SK-N-SH treated with all-trans-retinoic acid at 6 μM for 48 hours (cell line): ENCODE measurements around the gene CDYL.

Experiments
- ATAC-seq: fragments of 200-7000 bp; cut with Tn5 transposase; 3 replicates; pipeline ENCODE4 v1.9.1; 2020; ENCODE audit warnings: mild to moderate bottlenecking, moderate library complexity
- CSDC2 ChIP-seq: fragments of 250-450 bp; sonication (Bioruptor Pico); IDR thresholded peaks from 2 replicates; pipeline ENCODE4 v1.5.0; 2020; ENCODE audit warnings: mild to moderate bottlenecking, moderate library complexity
- ESRRG ChIP-seq: fragments of 250-450 bp; sonication (Bioruptor Pico); IDR thresholded peaks from 2 replicates; pipeline ENCODE4 v1.6.1; 2021; ENCODE audit warnings: mild to moderate bottlenecking
- ISL1 ChIP-seq: fragments of 250-450 bp; sonication (Bioruptor Pico); IDR thresholded peaks from 2 replicates; pipeline ENCODE4 v2.1.2; 2022; ENCODE audit warnings: mild to moderate bottlenecking, moderate library complexity
- OSR1 ChIP-seq: fragments of 250-450 bp; sonication (Bioruptor Pico); IDR thresholded peaks from 2 replicates; pipeline ENCODE4 v1.8.0; 2022; ENCODE audit warnings: moderate library complexity, mild to moderate bottlenecking, inconsistent platforms
- PPARA ChIP-seq: fragments of 250-450 bp; sonication (Bioruptor Pico); IDR thresholded peaks from 2 replicates; pipeline ENCODE4 v1.5.0; 2020; ENCODE audit warnings: mild to moderate bottlenecking, borderline replicate concordance
- RARB ChIP-seq: fragments of 250-450 bp; sonication (Bioruptor Pico); IDR thresholded peaks from 2 replicates; pipeline ENCODE4 v1.8.0; 2021; ENCODE audit warnings: mild to moderate bottlenecking, moderate library complexity
- SNAI2 ChIP-seq: fragments of 250-450 bp; sonication (Bioruptor Pico); IDR thresholded peaks from 2 replicates; pipeline ENCODE4 v1.5.0; 2020; ENCODE audit warnings: mild to moderate bottlenecking, moderate library complexity
- TOX ChIP-seq: fragments of 250-450 bp; sonication (Bioruptor Pico); IDR thresholded peaks from 2 replicates; pipeline ENCODE4 v1.8.0; 2021; ENCODE audit warnings: mild to moderate bottlenecking, moderate library complexity, borderline replicate concordance
- ZC3H10 ChIP-seq: fragments of 250-450 bp; sonication (Bioruptor Pico); IDR thresholded peaks from 2 replicates; pipeline ENCODE4 v1.5.1; 2021; ENCODE audit warnings: mild to moderate bottlenecking, moderate library complexity
- ZFP3 ChIP-seq: fragments of 250-450 bp; sonication (Bioruptor Pico); IDR thresholded peaks from 2 replicates; pipeline ENCODE4 v1.5.0; 2020; ENCODE audit warnings: mild to moderate bottlenecking, moderate library complexity
- ZNF565 ChIP-seq: fragments of 450-650 bp; formaldehyde crosslinking; conservative IDR thresholded peaks from 2 replicates; pipeline ENCODE4 v1.5.0; 2020; ENCODE audit warnings: low read depth, mild to moderate bottlenecking, moderate library complexity
- ZNF70 ChIP-seq: fragments of 450-650 bp; formaldehyde crosslinking; IDR thresholded peaks from 2 replicates; pipeline ENCODE4 v1.5.0; 2020; ENCODE audit warnings: mild to moderate bottlenecking, moderate library complexity
- ZNF8 ChIP-seq: fragments of 450-650 bp; formaldehyde crosslinking; IDR thresholded peaks from 2 replicates; pipeline ENCODE4 v1.5.0; 2020; ENCODE audit warnings: mild to moderate bottlenecking, moderate library complexity
- TF ChIP-seq, protein P1 (sequence below): fragments of 250-450 bp; sonication (Bioruptor Pico); IDR thresholded peaks from 2 replicates; pipeline ENCODE4 v1.8.0; 2021; ENCODE audit warnings: low read depth, mild to moderate bottlenecking, moderate library complexity, borderline replicate concordance
- TF ChIP-seq, protein P2 (sequence below): fragments of 250-450 bp; sonication (Bioruptor Pico); IDR thresholded peaks from 2 replicates; pipeline ENCODE4 v1.5.1; 2020; ENCODE audit warnings: low read depth, mild to moderate bottlenecking, moderate library complexity
- TF ChIP-seq, protein P3 (sequence below): fragments of 250-450 bp; sonication (Bioruptor Pico); IDR thresholded peaks from 2 replicates; pipeline ENCODE4 v1.8.0; 2020; ENCODE audit warnings: mild to moderate bottlenecking, moderate library complexity, borderline replicate concordance
- TF ChIP-seq, protein P4 (sequence below): fragments of 250-450 bp; sonication (Bioruptor Pico); IDR thresholded peaks from 2 replicates; pipeline ENCODE4 v1.5.1; 2021; ENCODE audit warnings: mild to moderate bottlenecking, moderate library complexity

The CDYL gene

DNA sequence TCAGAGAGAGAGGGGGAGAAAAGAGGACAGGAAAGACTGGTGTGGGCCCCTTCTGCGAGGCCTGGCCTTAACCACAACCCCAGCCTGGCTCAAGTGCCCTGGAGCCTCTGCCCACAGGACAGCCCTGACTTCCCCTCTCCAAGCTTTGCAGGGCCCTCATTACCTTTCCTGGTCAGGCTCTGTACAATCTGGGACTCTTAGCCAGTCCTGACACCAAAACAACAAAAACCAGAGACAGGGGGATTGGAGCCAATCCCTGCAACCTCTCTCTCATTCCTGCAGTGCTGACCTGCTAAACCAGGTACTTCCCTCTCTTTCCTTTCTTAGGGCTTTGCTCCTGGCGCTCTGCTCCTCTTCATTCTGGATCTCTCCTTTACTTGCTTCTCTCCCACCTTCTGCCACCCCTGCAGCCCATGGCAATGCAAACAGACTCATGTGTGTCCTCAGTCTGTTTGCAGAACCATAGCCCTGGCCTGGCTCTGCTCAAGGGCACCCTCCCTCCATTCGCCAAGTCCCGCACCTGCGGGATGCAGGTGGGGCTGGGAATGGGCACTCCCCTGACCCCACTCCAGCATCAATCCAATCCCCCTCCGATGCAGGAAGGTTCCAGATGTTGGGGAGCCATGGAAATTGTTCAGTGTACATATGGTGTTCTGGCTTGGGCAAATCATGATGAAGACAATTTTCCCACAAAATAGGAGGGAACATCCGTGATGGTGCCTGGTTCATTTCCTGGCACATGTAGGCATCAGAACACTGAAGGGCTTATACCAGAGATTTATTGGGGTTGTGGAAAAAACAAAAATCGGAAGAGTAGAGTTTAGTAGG lies 189.6 kb downstream of the CDYL start (continued):
- TF ChIP-seq, protein P1, sequence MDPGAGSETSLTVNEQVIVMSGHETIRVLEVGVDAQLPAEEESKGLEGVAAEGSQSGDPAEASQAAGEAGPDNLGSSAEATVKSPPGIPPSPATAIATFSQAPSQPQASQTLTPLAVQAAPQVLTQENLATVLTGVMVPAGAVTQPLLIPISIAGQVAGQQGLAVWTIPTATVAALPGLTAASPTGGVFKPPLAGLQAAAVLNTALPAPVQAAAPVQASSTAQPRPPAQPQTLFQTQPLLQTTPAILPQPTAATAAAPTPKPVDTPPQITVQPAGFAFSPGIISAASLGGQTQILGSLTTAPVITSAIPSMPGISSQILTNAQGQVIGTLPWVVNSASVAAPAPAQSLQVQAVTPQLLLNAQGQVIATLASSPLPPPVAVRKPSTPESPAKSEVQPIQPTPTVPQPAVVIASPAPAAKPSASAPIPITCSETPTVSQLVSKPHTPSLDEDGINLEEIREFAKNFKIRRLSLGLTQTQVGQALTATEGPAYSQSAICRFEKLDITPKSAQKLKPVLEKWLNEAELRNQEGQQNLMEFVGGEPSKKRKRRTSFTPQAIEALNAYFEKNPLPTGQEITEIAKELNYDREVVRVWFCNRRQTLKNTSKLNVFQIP (CRISPR knock-in tag), result no peak
- no peak for TF ChIP-seq ZNF70 (CRISPR knock-in tag)
- no peak for TF ChIP-seq ZFP3 (CRISPR knock-in tag)
- no peak for TF ChIP-seq TOX (CRISPR knock-in tag)
- TF ChIP-seq, all 23 proteins: peak for 0

DNA sequence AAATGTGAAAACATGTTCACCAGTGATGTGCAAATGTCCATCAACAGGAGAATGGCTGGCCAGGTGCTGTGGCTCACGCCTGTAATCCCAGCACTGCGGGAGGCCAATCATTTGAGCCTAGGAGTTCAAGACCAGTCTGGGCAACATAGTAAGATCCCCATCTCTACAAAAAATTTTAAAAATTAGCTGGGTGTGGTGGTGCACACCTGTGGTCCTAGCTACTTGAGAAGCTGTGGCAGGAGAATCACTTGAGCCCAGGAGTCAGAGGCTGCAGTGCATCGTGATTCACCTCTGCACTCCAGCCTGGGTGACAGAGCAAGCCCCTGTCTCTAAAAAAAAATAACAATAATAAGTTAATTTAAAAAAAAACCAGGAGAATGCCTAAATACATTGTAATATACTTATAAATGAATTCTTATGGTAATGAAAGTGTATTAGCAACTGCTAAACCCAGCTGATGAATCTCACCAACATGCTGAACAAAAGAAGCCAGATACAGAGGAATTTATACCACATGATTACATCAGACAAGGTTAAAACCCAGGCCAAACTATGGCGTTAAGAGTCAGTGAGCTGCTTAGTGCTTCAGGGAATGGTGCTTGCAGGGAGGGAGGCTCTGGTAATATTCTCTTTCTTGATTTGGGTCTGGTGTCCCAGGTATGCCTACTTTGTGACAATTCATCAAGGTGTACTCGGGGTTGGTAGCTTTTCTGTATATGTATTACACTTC lies 191.3 kb downstream of the CDYL start:
- TF ChIP-seq, protein P2, sequence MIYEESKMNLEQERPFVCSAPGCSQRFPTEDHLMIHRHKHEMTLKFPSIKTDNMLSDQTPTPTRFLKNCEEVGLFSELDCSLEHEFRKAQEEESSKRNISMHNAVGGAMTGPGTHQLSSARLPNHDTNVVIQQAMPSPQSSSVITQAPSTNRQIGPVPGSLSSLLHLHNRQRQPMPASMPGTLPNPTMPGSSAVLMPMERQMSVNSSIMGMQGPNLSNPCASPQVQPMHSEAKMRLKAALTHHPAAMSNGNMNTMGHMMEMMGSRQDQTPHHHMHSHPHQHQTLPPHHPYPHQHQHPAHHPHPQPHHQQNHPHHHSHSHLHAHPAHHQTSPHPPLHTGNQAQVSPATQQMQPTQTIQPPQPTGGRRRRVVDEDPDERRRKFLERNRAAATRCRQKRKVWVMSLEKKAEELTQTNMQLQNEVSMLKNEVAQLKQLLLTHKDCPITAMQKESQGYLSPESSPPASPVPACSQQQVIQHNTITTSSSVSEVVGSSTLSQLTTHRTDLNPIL (CRISPR knock-in tag), result no peak
- no peak for ATAC-seq

DNA sequence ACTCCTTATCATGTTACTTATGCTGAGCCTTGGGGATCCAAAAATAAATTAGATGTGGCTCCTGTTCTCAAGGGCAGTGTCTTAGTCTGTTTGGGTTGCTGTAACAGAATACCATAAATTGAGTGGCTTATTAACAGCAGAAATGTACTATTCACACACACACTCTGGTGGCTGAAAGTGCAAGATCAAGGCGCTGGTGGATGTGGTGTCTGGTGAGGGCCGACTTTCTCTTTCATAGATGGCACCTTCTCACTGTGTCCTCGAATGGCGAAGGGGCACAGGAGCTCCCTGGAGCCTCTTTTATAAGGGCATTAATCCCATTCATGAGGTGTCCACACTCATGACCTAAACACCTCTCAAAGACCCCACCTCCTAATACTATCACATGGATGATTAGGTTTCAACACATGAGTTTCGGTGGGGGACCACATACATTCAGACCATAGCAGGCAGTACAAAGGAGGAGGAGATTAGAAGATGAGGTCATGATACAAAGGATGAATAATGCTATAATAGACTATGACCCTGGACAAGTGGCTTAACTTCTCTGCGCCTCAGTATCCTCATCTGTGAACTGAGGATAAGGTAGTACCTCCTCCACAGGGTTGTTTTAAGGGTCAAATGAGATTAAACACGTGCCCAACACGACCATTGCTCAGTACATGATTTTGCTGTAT lies 193.5 kb downstream of the CDYL start:
- TF ChIP-seq TOX (CRISPR knock-in tag) (no peak), ESRRG (CRISPR knock-in tag) (no peak), ZNF565 (CRISPR knock-in tag) (no peak)

DNA sequence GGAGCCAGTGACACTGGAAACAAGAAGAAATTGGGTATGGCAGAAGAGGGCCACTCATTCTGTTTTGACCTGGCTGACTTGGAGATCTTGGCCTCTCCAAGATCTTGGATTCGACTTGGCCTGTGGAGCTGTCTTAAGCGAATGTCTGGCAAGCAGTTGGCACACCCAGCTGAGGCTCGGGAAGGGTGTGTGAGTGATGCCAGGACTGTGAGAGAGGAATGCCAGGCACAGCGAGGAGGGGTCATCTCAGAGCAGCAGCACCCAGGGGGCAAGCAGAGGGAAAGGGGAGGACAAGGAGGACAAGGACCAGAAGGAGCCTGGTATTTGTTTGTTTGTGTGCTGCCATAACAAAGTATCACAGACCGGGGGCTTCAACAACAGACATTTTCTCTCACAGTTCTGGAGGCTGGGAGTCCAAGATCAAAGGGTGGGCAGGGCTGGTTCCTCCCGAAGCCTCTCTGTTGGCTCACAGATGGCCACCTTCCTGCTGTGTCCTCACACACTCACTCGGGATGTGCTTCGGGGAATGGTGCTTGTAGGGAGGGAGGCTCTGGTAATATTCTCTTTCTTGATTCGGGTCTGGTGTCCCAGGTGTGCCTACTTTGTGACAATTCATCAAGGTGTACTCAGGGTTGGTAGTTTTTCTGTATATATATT lies 194.7 kb downstream of the CDYL start:
- no peak for ATAC-seq
- TF ChIP-seq RARB (CRISPR knock-in tag) (no peak), TOX (CRISPR knock-in tag) (no peak), ZFP3 (CRISPR knock-in tag) (no peak)
- TF ChIP-seq, protein P1 (CRISPR knock-in tag), result no peak

More for the DNA sequence above, 193.5 kb downstream of the CDYL start:
- ATAC-seq, result no peak

DNA sequence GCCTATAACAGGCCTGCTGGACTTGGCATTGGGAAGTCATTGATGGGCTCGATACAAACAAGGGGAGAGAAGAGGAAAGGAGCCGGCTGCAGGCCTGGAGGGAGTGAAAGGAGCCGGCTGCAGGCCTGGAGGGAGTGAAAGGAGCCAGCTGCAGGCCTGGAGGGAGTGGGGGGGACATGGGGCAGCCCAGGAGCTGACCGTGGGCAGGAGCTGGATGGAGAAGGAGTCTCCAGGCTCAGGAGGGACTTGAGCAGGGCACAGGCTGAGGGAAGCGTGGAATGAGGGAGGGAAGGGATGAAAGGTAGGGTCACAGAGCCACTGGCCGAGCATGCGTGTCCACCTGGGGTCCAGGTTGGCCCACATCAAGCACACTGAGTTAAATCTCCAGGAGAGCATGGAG lies 195.6 kb downstream of the CDYL start:
- no peak for ATAC-seq

More for the DNA sequence above, 195.6 kb downstream of the CDYL start:
- no peak for TF ChIP-seq ZNF8 (CRISPR knock-in tag)
- no peak for TF ChIP-seq ISL1 (CRISPR knock-in tag)
- no peak for TF ChIP-seq ZC3H10
- TF ChIP-seq, protein P3, sequence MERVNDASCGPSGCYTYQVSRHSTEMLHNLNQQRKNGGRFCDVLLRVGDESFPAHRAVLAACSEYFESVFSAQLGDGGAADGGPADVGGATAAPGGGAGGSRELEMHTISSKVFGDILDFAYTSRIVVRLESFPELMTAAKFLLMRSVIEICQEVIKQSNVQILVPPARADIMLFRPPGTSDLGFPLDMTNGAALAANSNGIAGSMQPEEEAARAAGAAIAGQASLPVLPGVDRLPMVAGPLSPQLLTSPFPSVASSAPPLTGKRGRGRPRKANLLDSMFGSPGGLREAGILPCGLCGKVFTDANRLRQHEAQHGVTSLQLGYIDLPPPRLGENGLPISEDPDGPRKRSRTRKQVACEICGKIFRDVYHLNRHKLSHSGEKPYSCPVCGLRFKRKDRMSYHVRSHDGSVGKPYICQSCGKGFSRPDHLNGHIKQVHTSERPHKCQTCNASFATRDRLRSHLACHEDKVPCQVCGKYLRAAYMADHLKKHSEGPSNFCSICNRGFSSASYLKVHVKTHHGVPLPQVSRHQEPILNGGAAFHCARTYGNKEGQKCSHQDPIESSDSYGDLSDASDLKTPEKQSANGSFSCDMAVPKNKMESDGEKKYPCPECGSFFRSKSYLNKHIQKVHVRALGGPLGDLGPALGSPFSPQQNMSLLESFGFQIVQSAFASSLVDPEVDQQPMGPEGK (CRISPR knock-in tag), result no peak
- no peak for TF ChIP-seq CSDC2 (CRISPR knock-in tag)
- no peak for TF ChIP-seq TOX (CRISPR knock-in tag)
- TF ChIP-seq ZFP3 (CRISPR knock-in tag), result no peak
- TF ChIP-seq ZNF565 (CRISPR knock-in tag), result no peak
- TF ChIP-seq, protein P4, sequence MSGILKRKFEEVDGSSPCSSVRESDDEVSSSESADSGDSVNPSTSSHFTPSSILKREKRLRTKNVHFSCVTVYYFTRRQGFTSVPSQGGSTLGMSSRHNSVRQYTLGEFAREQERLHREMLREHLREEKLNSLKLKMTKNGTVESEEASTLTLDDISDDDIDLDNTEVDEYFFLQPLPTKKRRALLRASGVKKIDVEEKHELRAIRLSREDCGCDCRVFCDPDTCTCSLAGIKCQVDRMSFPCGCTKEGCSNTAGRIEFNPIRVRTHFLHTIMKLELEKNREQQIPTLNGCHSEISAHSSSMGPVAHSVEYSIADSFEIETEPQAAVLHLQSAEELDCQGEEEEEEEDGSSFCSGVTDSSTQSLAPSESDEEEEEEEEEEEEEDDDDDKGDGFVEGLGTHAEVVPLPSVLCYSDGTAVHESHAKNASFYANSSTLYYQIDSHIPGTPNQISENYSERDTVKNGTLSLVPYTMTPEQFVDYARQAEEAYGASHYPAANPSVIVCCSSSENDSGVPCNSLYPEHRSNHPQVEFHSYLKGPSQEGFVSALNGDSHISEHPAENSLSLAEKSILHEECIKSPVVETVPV, result no peak
- no peak for TF ChIP-seq OSR1
- no peak for TF ChIP-seq PPARA (CRISPR knock-in tag)
- no peak for TF ChIP-seq SNAI2 (CRISPR knock-in tag)
